Spleen (tissue), 7 donors: Measurements from ENCODE around the gene ZNHIT2.

Experiments used
- POLR2A ChIP-seq, 3 donors: fragments of 450-650 bp; IDR thresholded peaks; one replicate each; pipeline ENCODE4 v1.5.1; 2017; ENCODE audit warnings: antibody characterized with exemption in 3 of 3, mild to moderate bottlenecking in 1 of 3
- POLR2AphosphoS5 ChIP-seq, 3 donors: sonication (generic); formaldehyde crosslinking; IDR thresholded peaks; one replicate each; pipeline ENCODE4 v1.5.1; 2017; ENCODE audit warnings: antibody characterized with exemption in 3 of 3
- TF ChIP-seq, protein P1 (sequence below), 11 experiments: fragments of 200-600 bp in 7 of 11; fragments of 450-650 bp in 4 of 11; sonication (generic) in 4 of 11; IDR thresholded peaks in 8 of 11; conservative IDR thresholded peaks in 3 of 11; 1 replicate in 7 of 11; 2 replicates in 4 of 11; pipeline versions ENCODE4 v1.4.0 to v1.8.0; 2016 to 2021; ENCODE audit warnings: antibody characterized with exemption in 11 of 11, inconsistent platforms in 4 of 11, mild to moderate bottlenecking in 1 of 11
- donor health status: DM: no; HTN: no; CAD: no; lungs with moderate emphysema.
- donor health status: DM: no; HTN: no; CAD: no.
- donor health status: DM: no; HTN: no; CAD: no.

DNA sequence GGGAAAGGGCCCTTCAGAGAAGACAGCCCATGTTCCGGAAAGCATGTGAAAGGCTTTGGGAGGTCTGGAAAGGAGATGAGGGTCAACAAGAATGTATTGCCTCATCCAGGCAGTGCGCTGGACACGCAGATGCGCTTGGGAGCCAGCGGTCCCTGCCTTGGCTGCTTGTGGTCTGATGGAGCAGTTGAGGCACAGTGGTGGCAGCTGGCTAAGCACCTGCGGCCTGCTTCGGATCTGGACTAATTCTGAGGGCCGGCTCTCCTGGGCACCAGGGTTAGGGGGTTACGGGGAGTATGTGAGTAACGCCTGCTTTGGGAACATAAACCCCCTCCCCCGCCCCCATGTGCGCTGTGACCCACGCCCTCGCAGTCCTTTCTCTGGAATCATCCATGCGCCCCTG is 10.4 kb downstream of the ZNHIT2 start:
- no peak for TF ChIP-seq POLR2A (IDR thresholded peaks at IDR 0.05)
- TF ChIP-seq, protein P1, sequence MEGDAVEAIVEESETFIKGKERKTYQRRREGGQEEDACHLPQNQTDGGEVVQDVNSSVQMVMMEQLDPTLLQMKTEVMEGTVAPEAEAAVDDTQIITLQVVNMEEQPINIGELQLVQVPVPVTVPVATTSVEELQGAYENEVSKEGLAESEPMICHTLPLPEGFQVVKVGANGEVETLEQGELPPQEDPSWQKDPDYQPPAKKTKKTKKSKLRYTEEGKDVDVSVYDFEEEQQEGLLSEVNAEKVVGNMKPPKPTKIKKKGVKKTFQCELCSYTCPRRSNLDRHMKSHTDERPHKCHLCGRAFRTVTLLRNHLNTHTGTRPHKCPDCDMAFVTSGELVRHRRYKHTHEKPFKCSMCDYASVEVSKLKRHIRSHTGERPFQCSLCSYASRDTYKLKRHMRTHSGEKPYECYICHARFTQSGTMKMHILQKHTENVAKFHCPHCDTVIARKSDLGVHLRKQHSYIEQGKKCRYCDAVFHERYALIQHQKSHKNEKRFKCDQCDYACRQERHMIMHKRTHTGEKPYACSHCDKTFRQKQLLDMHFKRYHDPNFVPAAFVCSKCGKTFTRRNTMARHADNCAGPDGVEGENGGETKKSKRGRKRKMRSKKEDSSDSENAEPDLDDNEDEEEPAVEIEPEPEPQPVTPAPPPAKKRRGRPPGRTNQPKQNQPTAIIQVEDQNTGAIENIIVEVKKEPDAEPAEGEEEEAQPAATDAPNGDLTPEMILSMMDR (IDR thresholded peaks at IDR 0.05 in 8 of 11, conservative IDR thresholded peaks at IDR 0.05 in 3 of 11) = no peak
- TF ChIP-seq POLR2AphosphoS5 (IDR thresholded peaks at IDR 0.05) = no peak
